ENCODE measurements around the gene TMEM74B. TPM values are rescaled to one million over a fixed set of nuclear protein-coding genes. Genes with fewer than 3 reads are reported as not detected.

The TMEM74B gene
- total RNA-seq: 2.7 and 3.3 TPM in 2 replicates
- long read RNA-seq: 0 reads

GRCh38 chr20:1184638-1185315, at the start of gene TMEM74B:
Gene TMEM74B, minus strand, starts transcription at chr20:1184981. Its CDS starts 1,180 bp downstream, at chr20:1183801.
- no peak for DNase-seq (ENCODE audit: low read depth, low spot score)
- H3K27ac Mint-ChIP-seq (ENCODE audit: unreplicated experiment): no peak within 1 kb of the TSS
- TF ChIP-seq CTCF (conservative IDR thresholded peaks at IDR 0.05): no peak

GRCh38 chr20:1232286-1233111, 47.7 kb upstream of the TMEM74B start:
- no peak overlapping the region for H3K27ac Mint-ChIP-seq (ENCODE audit: unreplicated experiment)
- no peak overlapping the region for H3K4me3 Mint-ChIP-seq
- peaks cover 9% of the 10 kb centered on the region for H3K4me1 Mint-ChIP-seq
- no peak for TF ChIP-seq CTCF (conservative IDR thresholded peaks at IDR 0.05)
- no peaks in the 10 kb centered on the region for H3K36me3 Mint-ChIP-seq (ENCODE audit: low read depth)
- no peak for DNase-seq (ENCODE audit: low read depth, low spot score)
- H3K9me3 Mint-ChIP-seq: no peaks in the 10 kb centered on the region
- peaks cover 46% of the 10 kb centered on the region for H3K27me3 Mint-ChIP-seq (ENCODE audit: low read depth)

More at GRCh38 chr20:1184638-1185315, at the start of gene TMEM74B:
- H3K27me3 Mint-ChIP-seq (ENCODE audit: low read depth): peaks cover 45% of the 10 kb centered on the region
- H3K4me1 Mint-ChIP-seq: peaks cover 7% of the 10 kb centered on the region
- H3K36me3 Mint-ChIP-seq (ENCODE audit: low read depth): no peaks in the 10 kb centered on the region
- peak within 1 kb of the TSS; percentile 84 for H3K4me3 Mint-ChIP-seq
- H3K9me3 Mint-ChIP-seq: no peaks in the 10 kb centered on the region

- Mint-ChIP-seq H3K27ac (ENCODE audit: unreplicated experiment) (no peak overlapping the region), H3K4me3 (no peak overlapping the region), H3K4me1 (peaks cover 13% of the 10 kb centered on the region), H3K36me3 (ENCODE audit: low read depth) (no peaks in the 10 kb centered on the region), H3K27me3 (ENCODE audit: low read depth) (peaks cover 57% of the 10 kb centered on the region), H3K9me3 (no peaks in the 10 kb centered on the region)
- no peak for TF ChIP-seq CTCF (conservative IDR thresholded peaks at IDR 0.05)
- DNase-seq (ENCODE audit: low read depth, low spot score): no peak
Measured at GRCh38 chr20:1229541-1229940, 44.8 kb upstream of the TMEM74B start.

GRCh38 chr20:1225783-1226654, 41.2 kb upstream of the TMEM74B start, which contains the start of gene RAD21L1:
Gene RAD21L1, plus strand, starts transcription at chr20:1226044. Its CDS starts 2,410 bp downstream, at chr20:1228454.
- H3K36me3 Mint-ChIP-seq (ENCODE audit: low read depth): no peaks in the 10 kb centered on the region
- peaks cover 75% of the 10 kb centered on the region for H3K27me3 Mint-ChIP-seq (ENCODE audit: low read depth)
- H3K27ac Mint-ChIP-seq (ENCODE audit: unreplicated experiment): no peak within 1 kb of the TSS

More at GRCh38 chr20:1225783-1226654, 41.2 kb upstream of the TMEM74B start, which contains the start of gene RAD21L1:
- Mint-ChIP-seq H3K4me1 (peaks cover 10% of the 10 kb centered on the region), H3K4me3 (peak within 1 kb of the TSS; percentile 84), H3K9me3 (no peaks in the 10 kb centered on the region)
- DNase-seq (ENCODE audit: low read depth, low spot score): peak; percentile 80
- no peak for TF ChIP-seq CTCF (conservative IDR thresholded peaks at IDR 0.05)

All from neural crest cell (in vitro differentiated cells).